Germinal center (tissue), 1 donor: ENCODE data around the gene LIG1.
"Not testable (repeated sequence)": the region's sequence is repeated elsewhere in the genome, so short reads cannot be mapped to it uniquely, and the experiment has no call there.

Experiments used
- DNase-seq: peaks from one replicate; pipeline ENCODE4 v3.0.0; 2012; ENCODE audit warnings: mixed read lengths, low spot score

The LIG1 gene

GRCh38 chr19:48121909-48122371, 48.2 kb downstream of the LIG1 start:
- no peak for DNase-seq

- no peak for DNase-seq
Observed at GRCh38 chr19:48121066-48121465, 49.1 kb downstream of the LIG1 start.

- DNase-seq = no peak
Observed at GRCh38 chr19:48120505-48120904, 49.6 kb downstream of the LIG1 start.

GRCh38 chr19:48118131-48118517, 52.0 kb downstream of the LIG1 start:
- DNase-seq = no peak

GRCh38 chr19:48117515-48118130, 52.5 kb downstream of the LIG1 start:
- no peak for DNase-seq

- DNase-seq = no peak
Observed at GRCh38 chr19:48113190-48113917, 56.8 kb downstream of the LIG1 start.

- DNase-seq = no peak
Observed at GRCh38 chr19:48111280-48111679, 58.9 kb downstream of the LIG1 start.

- peak; percentile 97 for DNase-seq
Observed at GRCh38 chr19:48110350-48110966, 59.7 kb downstream of the LIG1 start, which contains the start of gene PLA2G4C. Gene PLA2G4C (minus strand): TSS chr19:48110817. CDS start chr19:48106529, 4,288 bp downstream.

GRCh38 chr19:48108997-48109782, 61.0 kb downstream of the LIG1 start:
- DNase-seq = no peak

- no peak for DNase-seq
Observed at GRCh38 chr19:48103922-48104321, 66.2 kb downstream of the LIG1 start.

GRCh38 chr19:48102870-48103751, 67.0 kb downstream of the LIG1 start:
- DNase-seq = peak; percentile 69

- DNase-seq = no peak
Observed at GRCh38 chr19:48095612-48096175, 74.5 kb downstream of the LIG1 start.

GRCh38 chr19:48094855-48095203, 75.3 kb downstream of the LIG1 start:
- no peak for DNase-seq

GRCh38 chr19:48094129-48094854, 75.9 kb downstream of the LIG1 start:
- no peak for DNase-seq

- not testable (repeated sequence) for DNase-seq
Observed at GRCh38 chr19:48091111-48091718, 78.9 kb downstream of the LIG1 start.

- DNase-seq = no peak
Observed at GRCh38 chr19:48090281-48090802, 79.8 kb downstream of the LIG1 start.

GRCh38 chr19:48088991-48089390, 81.2 kb downstream of the LIG1 start:
- DNase-seq = not testable (repeated sequence)

- DNase-seq = no peak
Observed at GRCh38 chr19:48085904-48086864, 84.0 kb downstream of the LIG1 start.
